ENCODE measurements around the gene ADAM11.

ADAM11 gene

GRCh38 chr17:44775838-44776621 lies 17.2 kb downstream of the ADAM11 start:
- DNase-seq, result no peak

DNA sequence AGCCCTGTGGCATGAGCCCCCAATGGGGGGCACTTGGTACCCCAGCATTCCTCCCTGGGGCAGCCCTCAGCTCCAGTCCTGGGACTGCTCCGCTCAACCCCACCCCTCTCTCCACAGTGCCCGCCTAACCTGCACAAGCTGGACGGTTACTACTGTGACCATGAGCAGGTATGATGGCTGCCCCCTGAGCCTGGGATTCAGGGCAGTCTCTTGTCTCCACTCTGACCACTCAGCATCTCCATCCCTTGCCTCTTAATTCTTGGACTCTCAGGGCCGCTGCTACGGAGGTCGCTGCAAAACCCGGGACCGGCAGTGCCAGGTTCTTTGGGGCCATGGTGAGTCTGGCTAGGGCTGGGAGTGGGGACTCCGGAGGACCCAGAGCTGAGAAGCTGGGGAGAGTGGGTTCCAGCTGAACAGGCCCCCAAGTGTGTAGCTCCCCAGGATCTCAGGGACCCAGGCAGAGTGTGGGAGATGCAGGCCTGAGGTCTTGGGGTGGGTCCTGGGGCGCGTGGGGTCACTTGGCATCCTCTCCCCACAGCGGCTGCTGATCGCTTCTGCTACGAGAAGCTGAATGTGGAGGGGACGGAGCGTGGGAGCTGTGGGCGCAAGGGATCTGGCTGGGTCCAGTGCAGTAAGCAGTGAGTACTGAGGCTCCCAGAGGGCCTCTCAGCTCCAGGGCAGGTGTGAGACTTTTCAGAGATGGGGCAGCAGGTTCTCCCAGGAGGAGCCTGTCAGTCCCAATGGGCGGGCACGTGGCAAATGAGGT lies 18.0 kb downstream of the ADAM11 start:
- no peak for DNase-seq

- no peak for DNase-seq
Measured at GRCh38 chr17:44777394-44778348, 18.9 kb downstream of the ADAM11 start.

DNA sequence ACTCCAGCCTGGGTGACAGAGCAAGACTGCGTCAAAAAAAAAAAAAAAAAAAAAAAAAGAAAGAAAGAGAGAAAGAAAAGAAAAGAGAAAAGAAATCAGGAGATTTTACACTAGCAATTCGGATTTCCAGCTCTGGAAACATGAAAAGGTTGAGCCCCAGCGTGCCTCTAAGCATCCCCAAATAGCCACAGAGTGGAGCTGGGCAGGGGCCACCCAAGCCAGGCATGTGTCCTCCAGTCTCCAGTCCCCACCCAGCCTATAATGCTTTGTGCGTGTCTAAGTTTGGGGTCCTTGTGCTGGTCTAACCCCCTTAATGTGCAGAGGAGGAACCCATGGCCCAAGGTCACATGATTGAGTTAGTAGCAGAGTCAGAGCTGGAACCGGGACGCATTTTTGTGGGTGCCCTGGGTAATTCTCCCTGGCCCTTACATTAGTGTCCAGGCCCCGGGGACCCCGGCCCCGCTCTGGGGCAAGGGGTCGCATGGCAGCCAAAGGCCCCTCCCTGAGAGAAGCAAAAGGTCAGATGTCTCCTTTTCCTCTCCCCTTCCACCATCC lies 19.9 kb downstream of the ADAM11 start:
- no peak for DNase-seq

DNA sequence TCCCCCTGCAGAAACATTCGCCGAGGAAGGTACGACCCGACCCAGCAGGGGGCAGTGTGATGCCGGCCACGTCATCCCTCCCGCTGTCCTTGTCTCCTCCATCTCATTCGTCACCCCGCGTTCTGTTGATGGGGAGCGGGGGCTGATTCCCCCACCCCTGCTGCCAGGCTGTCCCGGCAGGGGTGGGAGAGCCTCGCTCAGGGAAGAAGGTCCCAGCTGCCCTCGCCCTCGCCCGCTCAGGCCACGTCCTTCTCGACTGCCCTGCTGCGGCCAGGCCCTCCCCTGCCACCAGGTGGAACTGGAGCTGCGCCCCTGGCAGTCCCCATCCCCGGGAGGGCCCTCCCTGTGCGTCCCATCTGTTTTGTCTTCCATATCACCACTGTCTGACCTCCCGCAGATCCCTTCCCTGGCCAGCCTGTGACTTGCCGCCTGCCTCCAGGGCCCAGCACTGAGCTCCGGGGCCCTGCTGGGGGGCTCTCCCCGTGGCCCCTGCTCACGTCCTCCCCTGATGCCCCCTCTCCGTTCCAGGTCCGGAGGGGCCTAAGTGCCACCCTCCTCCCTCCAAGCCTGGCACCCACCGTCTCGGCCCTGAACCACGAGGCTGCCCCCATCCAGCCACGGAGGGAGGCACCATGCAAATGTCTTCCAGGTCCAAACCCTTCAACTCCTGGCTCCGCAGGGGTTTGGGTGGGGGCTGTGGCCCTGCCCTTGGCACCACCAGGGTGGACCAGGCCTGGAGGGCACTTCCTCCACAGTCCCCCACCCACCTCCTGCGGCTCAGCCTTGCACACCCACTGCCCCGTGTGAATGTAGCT lies 20.6 kb downstream of the ADAM11 start:
- DNase-seq, result peak; percentile 52

DNA sequence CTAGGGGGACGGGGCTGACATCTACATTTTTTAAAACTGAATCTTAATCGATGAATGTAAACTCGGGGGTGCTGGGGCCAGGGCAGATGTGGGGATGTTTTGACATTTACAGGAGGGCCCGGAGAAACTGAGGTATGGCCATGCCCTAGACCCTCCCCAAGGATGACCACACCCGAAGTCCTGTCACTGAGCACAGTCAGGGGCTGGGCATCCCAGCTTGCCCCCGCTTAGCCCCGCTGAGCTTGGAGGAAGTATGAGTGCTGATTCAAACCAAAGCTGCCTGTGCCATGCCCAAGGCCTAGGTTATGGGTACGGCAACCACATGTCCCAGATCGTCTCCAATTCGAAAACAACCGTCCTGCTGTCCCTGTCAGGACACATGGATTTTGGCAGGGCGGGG lies 21.4 kb downstream of the ADAM11 start:
- DNase-seq, result no peak

DNA sequence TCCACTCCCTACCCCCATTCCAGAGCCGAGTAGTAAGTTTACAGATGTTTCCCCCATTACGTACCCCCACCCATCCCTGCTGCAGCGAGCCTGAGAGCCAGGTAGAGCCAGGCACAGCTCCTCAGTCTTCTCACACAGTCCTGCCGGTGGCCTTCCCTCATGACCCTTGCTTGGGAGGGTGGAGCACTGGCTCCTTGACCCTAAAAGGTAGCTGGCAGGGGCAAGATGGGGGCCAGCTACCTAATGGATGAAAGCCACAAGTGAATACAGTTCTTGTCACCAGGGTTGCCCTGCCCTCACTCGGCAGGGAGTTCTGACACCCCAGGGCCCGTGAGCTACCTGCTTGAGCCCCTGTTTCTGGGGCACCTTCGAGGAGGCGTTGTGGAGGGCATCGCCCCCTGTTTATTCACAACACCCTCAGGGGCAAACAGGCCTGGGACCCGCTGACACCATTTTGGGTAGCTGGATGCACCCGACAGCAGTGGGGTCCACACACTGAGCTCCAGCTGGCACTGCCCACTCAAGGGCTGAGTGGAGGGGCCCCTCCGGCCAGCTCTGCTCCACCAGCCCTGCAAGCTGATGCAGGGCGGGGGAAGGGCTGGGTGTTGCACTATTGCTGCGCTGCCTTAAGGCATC lies 22.2 kb downstream of the ADAM11 start:
- no peak for DNase-seq

GRCh38 chr17:44781551-44782325 lies 22.9 kb downstream of the ADAM11 start:
- DNase-seq, result no peak

DNA sequence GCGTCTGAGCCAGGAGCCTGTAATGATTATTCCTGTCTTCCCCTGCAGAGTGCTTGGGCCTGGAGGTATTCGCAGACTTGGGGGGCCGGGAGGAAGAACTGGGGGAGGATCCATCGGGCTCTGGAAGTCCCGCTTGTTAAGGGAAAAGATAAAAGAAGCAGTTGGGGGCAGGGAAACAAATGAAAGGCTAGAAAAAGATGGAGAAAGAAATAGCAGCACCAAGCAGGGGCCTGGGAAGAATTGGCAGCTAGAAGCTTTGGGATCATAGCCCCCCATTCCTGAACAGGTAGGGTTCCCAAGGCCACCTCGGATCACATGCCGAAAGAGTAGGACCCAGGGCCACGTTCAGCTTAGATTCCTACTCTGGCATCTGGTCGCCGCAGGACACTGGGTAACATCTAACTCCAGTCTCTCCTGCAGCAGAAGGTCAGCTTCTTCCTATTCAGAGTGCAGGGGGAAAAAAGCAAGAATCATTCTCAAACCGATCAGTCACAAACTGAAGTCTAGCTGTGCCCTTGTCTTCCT lies 23.6 kb downstream of the ADAM11 start:
- DNase-seq, result no peak

GRCh38 chr17:44785921-44786320 lies 27.1 kb downstream of the ADAM11 start:
- DNase-seq, result no peak

DNA sequence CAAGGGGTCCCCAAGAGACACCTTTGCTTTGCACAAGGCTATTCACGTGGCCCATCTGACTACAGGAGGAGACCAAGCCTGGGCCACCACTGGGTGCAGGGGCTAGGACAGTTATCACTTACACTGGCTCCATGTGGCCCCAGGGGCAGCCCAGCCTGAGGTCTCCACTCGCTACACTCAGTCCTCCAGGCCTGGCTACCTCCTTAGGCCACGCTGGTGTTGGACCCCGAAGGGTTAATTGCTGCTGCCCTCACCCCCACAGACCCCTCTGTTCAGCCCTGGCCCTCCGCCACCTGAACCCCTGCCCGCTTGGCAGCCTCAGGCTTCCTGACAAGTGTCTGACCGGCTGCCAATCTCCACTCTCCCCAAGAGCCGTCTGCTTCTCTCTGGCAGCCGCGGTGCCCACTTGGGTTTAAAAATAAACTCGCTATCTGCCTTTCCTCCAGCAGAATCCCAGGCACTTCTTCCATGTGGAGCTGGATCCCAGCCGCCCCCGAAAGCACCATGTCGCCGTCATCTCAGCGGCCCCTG lies 27.8 kb downstream of the ADAM11 start:
- no peak for DNase-seq

DNA sequence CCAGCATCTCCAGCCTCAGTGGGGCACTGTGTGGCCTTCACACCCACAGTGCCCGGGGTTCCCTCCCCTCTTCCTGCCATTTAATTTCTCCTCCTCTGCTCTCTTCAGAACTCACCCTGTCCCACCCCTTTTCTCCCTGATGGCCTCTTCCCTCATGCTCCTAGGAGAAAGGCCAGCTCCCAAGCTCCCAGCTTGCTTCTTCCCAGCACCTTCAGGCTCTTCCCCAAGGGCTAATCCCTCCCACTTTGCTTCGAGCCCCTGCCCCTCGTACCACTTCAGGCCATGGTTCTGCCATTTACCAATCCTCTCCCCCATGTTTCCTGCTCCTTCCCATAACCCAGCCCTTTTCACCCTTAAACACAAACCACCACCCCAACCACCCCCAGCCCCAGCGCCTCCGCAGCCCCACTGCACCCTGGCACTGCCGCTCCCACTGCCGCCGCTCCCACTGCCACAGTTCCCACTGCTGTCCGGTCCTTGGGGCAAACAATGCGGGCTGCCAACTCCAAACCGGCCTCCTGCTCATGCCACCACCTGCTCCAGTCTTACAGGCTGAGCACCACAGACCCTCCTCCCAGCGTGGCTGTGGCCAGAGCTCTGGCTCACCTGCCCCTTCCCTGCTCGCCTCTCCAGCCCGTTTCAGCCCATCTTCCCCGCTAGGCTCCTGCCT lies 28.6 kb downstream of the ADAM11 start:
- no peak for DNase-seq

- no peak for DNase-seq
Measured at GRCh38 chr17:44788139-44788538, 29.4 kb downstream of the ADAM11 start.

DNA sequence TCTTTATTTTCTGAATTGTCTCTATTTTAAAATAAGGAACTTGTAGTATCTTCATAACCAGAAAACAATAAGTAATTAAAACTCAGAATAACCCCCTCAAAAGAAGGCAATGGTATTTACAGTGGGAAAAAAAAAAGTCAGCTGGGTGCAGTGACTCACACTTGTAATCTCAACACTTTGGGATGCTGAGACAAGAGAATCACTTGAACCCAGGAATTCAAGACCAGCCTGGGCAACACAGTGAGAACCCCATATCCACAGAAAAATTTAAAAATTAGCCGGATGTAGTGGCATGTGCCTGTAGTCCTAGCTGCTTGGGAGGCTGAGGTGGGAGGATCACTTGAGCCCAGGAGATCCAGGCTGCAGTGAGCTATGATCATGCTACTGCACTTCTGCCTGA lies 33.5 kb downstream of the ADAM11 start:
- no peak for DNase-seq

- no peak for DNase-seq
Measured at GRCh38 chr17:44793885-44794842, 35.4 kb downstream of the ADAM11 start.

DNA sequence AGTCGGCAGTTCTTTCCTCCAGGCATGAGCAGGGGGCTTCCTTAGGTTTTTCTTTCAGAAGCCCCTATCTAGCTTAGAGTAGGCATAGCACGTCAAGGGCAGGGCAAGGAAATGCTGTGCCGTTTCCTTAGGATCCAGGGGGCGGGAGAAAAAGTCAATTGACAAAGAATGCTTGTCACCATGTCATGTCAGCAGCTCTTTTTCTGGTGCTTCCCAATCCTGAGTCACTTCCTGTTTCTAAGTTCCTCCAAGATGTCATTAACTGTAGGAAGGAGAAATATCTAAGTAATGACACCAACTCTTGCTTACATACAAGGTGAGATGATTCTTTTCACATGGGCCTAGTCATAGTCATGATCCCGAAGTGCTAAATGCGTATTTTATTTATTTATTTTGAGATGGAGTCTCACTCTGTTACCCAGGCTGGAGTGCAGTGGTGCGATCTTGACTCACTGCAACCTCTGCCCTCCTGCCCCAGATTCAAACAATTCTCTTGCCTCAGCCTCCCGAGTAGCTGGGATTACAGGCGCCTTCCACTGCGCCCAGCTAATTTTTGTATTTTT lies 36.1 kb downstream of the ADAM11 start:
- no peak for DNase-seq

DNA sequence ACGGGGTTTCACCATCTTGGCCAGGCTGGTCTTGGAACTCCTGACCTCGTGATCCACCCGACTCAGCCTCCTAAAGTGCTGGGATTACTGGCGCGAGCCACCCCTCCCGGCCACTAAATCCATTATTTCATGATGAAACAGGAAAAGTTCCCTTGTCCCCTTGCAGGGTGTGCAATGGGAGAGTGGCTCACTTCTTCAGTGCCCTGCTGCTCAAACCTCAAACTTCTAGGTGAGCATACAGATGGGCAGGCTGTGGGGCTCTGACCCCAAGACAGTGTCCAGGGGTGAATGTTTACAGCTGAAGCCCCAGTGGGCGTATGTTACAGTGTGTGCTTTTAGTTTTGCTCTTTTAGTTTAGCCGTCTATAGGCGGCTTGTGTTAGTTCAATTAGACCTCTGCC lies 36.6 kb downstream of the ADAM11 start:
- DNase-seq, result no peak

- DNase-seq, result no peak
Measured at GRCh38 chr17:44795928-44796327, 37.1 kb downstream of the ADAM11 start.
